SK-N-SH treated with all-trans-retinoic acid at 6 μM for 48 hours (cell line): ENCODE data around the gene SNRPN.

Experiments
- ATAC-seq: fragments of 200-7000 bp; cut with Tn5 transposase; 3 replicates; pipeline ENCODE4 v1.9.1; 2020; ENCODE audit warnings: mild to moderate bottlenecking, moderate library complexity
- BACH2 ChIP-seq: fragments of 250-450 bp; sonication (Bioruptor Pico); IDR thresholded peaks from 2 replicates; pipeline ENCODE4 v1.9.0; 2021; ENCODE audit warnings: mild to moderate bottlenecking, borderline replicate concordance
- CREB5 ChIP-seq: fragments of 250-450 bp; sonication (Bioruptor Pico); IDR thresholded peaks from 2 replicates; pipeline ENCODE4 v1.5.1; 2020; ENCODE audit warnings: low read depth, mild to moderate bottlenecking, moderate library complexity
- ESRRG ChIP-seq: fragments of 250-450 bp; sonication (Bioruptor Pico); IDR thresholded peaks from 2 replicates; pipeline ENCODE4 v1.6.1; 2021; ENCODE audit warnings: mild to moderate bottlenecking
- GLIS3 ChIP-seq: fragments of 250-450 bp; sonication (Bioruptor Pico); IDR thresholded peaks from 2 replicates; pipeline ENCODE4 v1.5.0; 2020; ENCODE audit warnings: mild to moderate bottlenecking, moderate library complexity
- ISL1 ChIP-seq: fragments of 250-450 bp; sonication (Bioruptor Pico); IDR thresholded peaks from 2 replicates; pipeline ENCODE4 v2.1.2; 2022; ENCODE audit warnings: mild to moderate bottlenecking, moderate library complexity
- OSR1 ChIP-seq: fragments of 250-450 bp; sonication (Bioruptor Pico); IDR thresholded peaks from 2 replicates; pipeline ENCODE4 v1.8.0; 2022; ENCODE audit warnings: moderate library complexity, mild to moderate bottlenecking, inconsistent platforms
- PPARA ChIP-seq: fragments of 250-450 bp; sonication (Bioruptor Pico); IDR thresholded peaks from 2 replicates; pipeline ENCODE4 v1.5.0; 2020; ENCODE audit warnings: mild to moderate bottlenecking, borderline replicate concordance
- RARB ChIP-seq: fragments of 250-450 bp; sonication (Bioruptor Pico); IDR thresholded peaks from 2 replicates; pipeline ENCODE4 v1.8.0; 2021; ENCODE audit warnings: mild to moderate bottlenecking, moderate library complexity
- TCF4 ChIP-seq: fragments of 250-450 bp; sonication (Bioruptor Pico); IDR thresholded peaks from 2 replicates; pipeline ENCODE4 v1.8.0; 2021; ENCODE audit warnings: mild to moderate bottlenecking, moderate library complexity, borderline replicate concordance
- TOX ChIP-seq: fragments of 250-450 bp; sonication (Bioruptor Pico); IDR thresholded peaks from 2 replicates; pipeline ENCODE4 v1.8.0; 2021; ENCODE audit warnings: mild to moderate bottlenecking, moderate library complexity, borderline replicate concordance
- ZC3H10 ChIP-seq: fragments of 250-450 bp; sonication (Bioruptor Pico); IDR thresholded peaks from 2 replicates; pipeline ENCODE4 v1.5.1; 2021; ENCODE audit warnings: mild to moderate bottlenecking, moderate library complexity
- ZFP3 ChIP-seq: fragments of 250-450 bp; sonication (Bioruptor Pico); IDR thresholded peaks from 2 replicates; pipeline ENCODE4 v1.5.0; 2020; ENCODE audit warnings: mild to moderate bottlenecking, moderate library complexity
- ZFP30 ChIP-seq: fragments of 450-650 bp; formaldehyde crosslinking; IDR thresholded peaks from 2 replicates; pipeline ENCODE4 v1.5.0; 2022; ENCODE audit warnings: mild to moderate bottlenecking, moderate library complexity
- ZNF565 ChIP-seq: fragments of 450-650 bp; formaldehyde crosslinking; conservative IDR thresholded peaks from 2 replicates; pipeline ENCODE4 v1.5.0; 2020; ENCODE audit warnings: low read depth, mild to moderate bottlenecking, moderate library complexity
- ZNF70 ChIP-seq: fragments of 450-650 bp; formaldehyde crosslinking; IDR thresholded peaks from 2 replicates; pipeline ENCODE4 v1.5.0; 2020; ENCODE audit warnings: mild to moderate bottlenecking, moderate library complexity
- ZNF8 ChIP-seq: fragments of 450-650 bp; formaldehyde crosslinking; IDR thresholded peaks from 2 replicates; pipeline ENCODE4 v1.5.0; 2020; ENCODE audit warnings: mild to moderate bottlenecking, moderate library complexity
- TF ChIP-seq, protein P1 (sequence below): fragments of 250-450 bp; sonication (Bioruptor Pico); IDR thresholded peaks from 2 replicates; pipeline ENCODE4 v1.8.0; 2020; ENCODE audit warnings: mild to moderate bottlenecking, moderate library complexity, borderline replicate concordance
- TF ChIP-seq, protein P2 (sequence below): fragments of 250-450 bp; sonication (Bioruptor Pico); IDR thresholded peaks from 2 replicates; pipeline ENCODE4 v1.8.0; 2021; ENCODE audit warnings: low read depth, mild to moderate bottlenecking, moderate library complexity, borderline replicate concordance
- TF ChIP-seq, protein P3 (sequence below): fragments of 250-450 bp; sonication (Bioruptor Pico); IDR thresholded peaks from 2 replicates; pipeline ENCODE4 v1.5.1; 2021; ENCODE audit warnings: mild to moderate bottlenecking, moderate library complexity
- TF ChIP-seq, protein P4 (sequence below): fragments of 250-450 bp; sonication (Bioruptor Pico); IDR thresholded peaks from 2 replicates; pipeline ENCODE4 v1.5.0; 2020; ENCODE audit warnings: mild to moderate bottlenecking, moderate library complexity

SNRPN gene

DNA sequence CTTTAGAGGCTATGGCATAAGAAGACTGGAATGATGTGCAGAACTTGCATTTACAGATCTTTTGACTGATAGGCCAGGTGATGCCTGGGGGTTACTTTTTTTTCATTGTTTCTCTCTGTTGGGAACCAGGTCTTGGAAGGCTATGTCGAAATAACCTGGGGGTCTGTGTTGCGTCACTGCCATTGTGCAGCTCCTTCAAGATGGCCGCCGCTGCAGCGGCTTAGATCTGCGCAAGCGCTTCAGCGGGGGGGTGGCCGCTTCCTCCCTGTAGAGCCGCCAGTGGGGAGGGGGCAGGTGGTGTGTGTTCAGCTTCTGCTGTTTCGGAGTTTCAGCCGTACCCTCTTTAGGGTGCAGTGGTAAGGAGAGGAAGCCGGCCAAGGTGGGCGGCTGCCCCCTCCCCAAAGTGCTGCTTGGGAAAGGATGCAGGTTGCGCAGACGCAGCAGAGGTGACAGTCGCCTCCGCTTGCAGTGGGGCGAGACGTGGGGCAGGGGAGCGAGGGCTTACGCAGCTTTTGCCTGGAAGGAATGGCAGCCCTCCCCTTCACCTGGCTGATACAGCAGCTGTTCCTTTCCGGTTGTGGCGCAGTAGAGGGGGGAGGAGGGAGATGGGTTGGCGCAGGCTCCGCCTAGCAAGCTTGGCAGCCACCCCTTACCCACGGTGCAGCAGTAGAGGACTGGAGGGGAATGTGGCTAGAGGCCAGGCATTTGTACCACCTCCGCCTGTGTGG is 1.5 kb downstream of the SNRPN start:
- ATAC-seq = peak; percentile 86
- TF ChIP-seq ZFP3 (CRISPR knock-in tag) = no peak
- TF ChIP-seq, protein P1, sequence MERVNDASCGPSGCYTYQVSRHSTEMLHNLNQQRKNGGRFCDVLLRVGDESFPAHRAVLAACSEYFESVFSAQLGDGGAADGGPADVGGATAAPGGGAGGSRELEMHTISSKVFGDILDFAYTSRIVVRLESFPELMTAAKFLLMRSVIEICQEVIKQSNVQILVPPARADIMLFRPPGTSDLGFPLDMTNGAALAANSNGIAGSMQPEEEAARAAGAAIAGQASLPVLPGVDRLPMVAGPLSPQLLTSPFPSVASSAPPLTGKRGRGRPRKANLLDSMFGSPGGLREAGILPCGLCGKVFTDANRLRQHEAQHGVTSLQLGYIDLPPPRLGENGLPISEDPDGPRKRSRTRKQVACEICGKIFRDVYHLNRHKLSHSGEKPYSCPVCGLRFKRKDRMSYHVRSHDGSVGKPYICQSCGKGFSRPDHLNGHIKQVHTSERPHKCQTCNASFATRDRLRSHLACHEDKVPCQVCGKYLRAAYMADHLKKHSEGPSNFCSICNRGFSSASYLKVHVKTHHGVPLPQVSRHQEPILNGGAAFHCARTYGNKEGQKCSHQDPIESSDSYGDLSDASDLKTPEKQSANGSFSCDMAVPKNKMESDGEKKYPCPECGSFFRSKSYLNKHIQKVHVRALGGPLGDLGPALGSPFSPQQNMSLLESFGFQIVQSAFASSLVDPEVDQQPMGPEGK (CRISPR knock-in tag) = peak; percentile 77; the same call in 1 of the 2 replicates

GRCh38 chr15:24957691-24958090 is 2.9 kb downstream of the SNRPN start:
- ATAC-seq = no peak
- TF ChIP-seq ZNF565 (CRISPR knock-in tag) = no peak
- TF ChIP-seq ZC3H10 (CRISPR knock-in tag) = no peak
- TF ChIP-seq, protein P2, sequence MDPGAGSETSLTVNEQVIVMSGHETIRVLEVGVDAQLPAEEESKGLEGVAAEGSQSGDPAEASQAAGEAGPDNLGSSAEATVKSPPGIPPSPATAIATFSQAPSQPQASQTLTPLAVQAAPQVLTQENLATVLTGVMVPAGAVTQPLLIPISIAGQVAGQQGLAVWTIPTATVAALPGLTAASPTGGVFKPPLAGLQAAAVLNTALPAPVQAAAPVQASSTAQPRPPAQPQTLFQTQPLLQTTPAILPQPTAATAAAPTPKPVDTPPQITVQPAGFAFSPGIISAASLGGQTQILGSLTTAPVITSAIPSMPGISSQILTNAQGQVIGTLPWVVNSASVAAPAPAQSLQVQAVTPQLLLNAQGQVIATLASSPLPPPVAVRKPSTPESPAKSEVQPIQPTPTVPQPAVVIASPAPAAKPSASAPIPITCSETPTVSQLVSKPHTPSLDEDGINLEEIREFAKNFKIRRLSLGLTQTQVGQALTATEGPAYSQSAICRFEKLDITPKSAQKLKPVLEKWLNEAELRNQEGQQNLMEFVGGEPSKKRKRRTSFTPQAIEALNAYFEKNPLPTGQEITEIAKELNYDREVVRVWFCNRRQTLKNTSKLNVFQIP (CRISPR knock-in tag) = no peak
- TF ChIP-seq CREB5 = no peak
- no peak for TF ChIP-seq ZFP3 (CRISPR knock-in tag)
- TF ChIP-seq PPARA (CRISPR knock-in tag) = no peak
- no peak for TF ChIP-seq TOX (CRISPR knock-in tag)
- no peak for TF ChIP-seq ZFP30 (CRISPR knock-in tag)
- TF ChIP-seq, protein P3, sequence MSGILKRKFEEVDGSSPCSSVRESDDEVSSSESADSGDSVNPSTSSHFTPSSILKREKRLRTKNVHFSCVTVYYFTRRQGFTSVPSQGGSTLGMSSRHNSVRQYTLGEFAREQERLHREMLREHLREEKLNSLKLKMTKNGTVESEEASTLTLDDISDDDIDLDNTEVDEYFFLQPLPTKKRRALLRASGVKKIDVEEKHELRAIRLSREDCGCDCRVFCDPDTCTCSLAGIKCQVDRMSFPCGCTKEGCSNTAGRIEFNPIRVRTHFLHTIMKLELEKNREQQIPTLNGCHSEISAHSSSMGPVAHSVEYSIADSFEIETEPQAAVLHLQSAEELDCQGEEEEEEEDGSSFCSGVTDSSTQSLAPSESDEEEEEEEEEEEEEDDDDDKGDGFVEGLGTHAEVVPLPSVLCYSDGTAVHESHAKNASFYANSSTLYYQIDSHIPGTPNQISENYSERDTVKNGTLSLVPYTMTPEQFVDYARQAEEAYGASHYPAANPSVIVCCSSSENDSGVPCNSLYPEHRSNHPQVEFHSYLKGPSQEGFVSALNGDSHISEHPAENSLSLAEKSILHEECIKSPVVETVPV (CRISPR knock-in tag) = no peak
- no peak for TF ChIP-seq TCF4 (CRISPR knock-in tag)
- no peak for TF ChIP-seq OSR1 (CRISPR knock-in tag)
- TF ChIP-seq GLIS3 (CRISPR knock-in tag) = no peak

DNA sequence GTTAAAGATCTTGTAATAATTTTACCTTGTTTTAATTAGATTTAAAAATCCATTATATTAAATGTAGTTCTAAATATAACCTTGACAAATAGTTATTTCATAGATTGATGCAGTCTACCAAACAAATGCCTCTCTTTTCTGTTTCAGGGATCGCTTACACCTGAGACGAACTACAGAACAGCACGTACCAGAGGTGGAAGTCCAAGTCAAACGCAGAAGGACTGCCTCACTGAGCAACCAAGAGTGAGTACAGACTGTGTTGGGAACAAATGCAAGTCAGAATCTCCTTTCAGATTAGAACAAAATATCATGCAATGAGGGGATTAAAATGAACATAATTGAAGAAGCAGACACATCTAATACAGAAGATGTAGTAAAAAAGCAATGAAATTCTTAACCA is 7.2 kb downstream of the SNRPN start:
- no peak for ATAC-seq
- TF ChIP-seq ESRRG (CRISPR knock-in tag) (no peak), ZC3H10 (CRISPR knock-in tag) (no peak), CREB5 (no peak), ZNF565 (CRISPR knock-in tag) (no peak), RARB (no peak), ISL1 (CRISPR knock-in tag) (no peak), GLIS3 (CRISPR knock-in tag) (no peak), BACH2 (no peak), ZNF70 (no peak), ZNF8 (CRISPR knock-in tag) (no peak), ZFP3 (CRISPR knock-in tag) (no peak)
- TF ChIP-seq, protein P4, sequence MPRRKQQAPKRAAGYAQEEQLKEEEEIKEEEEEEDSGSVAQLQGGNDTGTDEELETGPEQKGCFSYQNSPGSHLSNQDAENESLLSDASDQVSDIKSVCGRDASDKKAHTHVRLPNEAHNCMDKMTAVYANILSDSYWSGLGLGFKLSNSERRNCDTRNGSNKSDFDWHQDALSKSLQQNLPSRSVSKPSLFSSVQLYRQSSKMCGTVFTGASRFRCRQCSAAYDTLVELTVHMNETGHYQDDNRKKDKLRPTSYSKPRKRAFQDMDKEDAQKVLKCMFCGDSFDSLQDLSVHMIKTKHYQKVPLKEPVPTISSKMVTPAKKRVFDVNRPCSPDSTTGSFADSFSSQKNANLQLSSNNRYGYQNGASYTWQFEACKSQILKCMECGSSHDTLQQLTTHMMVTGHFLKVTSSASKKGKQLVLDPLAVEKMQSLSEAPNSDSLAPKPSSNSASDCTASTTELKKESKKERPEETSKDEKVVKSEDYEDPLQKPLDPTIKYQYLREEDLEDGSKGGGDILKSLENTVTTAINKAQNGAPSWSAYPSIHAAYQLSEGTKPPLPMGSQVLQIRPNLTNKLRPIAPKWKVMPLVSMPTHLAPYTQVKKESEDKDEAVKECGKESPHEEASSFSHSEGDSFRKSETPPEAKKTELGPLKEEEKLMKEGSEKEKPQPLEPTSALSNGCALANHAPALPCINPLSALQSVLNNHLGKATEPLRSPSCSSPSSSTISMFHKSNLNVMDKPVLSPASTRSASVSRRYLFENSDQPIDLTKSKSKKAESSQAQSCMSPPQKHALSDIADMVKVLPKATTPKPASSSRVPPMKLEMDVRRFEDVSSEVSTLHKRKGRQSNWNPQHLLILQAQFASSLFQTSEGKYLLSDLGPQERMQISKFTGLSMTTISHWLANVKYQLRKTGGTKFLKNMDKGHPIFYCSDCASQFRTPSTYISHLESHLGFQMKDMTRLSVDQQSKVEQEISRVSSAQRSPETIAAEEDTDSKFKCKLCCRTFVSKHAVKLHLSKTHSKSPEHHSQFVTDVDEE (CRISPR knock-in tag) = no peak
